HepG2 (cell line): ENCODE measurements around the gene DNM3. TPM values are rescaled to one million over a fixed set of nuclear protein-coding genes. Genes with fewer than 3 reads are reported as not detected.

Experiments
- DNMT3B ChIP-seq: conservative IDR thresholded peaks from 2 replicates; pipeline ENCODE4 v1.6.1; 2016; ENCODE audit warnings: missing biosample characterization, control low read depth
- ELK4 ChIP-seq: sonication (generic); formaldehyde crosslinking; IDR thresholded peaks from 2 replicates; pipeline ENCODE4 v1.9.0; 2021; ENCODE audit warnings: missing genetic modification reagents, borderline replicate concordance
- ERF ChIP-seq: IDR thresholded peaks from 2 replicates; pipeline ENCODE4 v1.6.1; 2018; ENCODE audit warnings: missing biosample characterization, missing genetic modification reagents
- MAZ ChIP-seq, 2 experiments: sonication (generic) in 1 of 2; formaldehyde crosslinking in 1 of 2; IDR thresholded peaks; 2 replicates each; pipeline versions ENCODE4 v1.5.0 to v1.6.1; 2012 to 2020; ENCODE audit warnings: low read depth in 2 of 2, mild to moderate bottlenecking in 2 of 2, borderline replicate concordance in 1 of 2, improper control_type of control experiment in 1 of 2, low read length in 1 of 2, missing genetic modification reagents in 1 of 2, moderate library complexity in 1 of 2
- MEIS1 ChIP-seq: sonication (generic); formaldehyde crosslinking; IDR thresholded peaks from 2 replicates; pipeline ENCODE4 v1.9.0; 2021; ENCODE audit warnings: mild to moderate bottlenecking, missing genetic modification reagents, moderate library complexity, borderline replicate concordance
- SAFB2 ChIP-seq: sonication (generic); formaldehyde crosslinking; IDR thresholded peaks from 2 replicates; pipeline ENCODE4 v1.5.1; 2020; ENCODE audit warnings: missing genetic modification reagents, low read depth, mild to moderate bottlenecking, borderline replicate concordance
- SP4 ChIP-seq: sonication (generic); formaldehyde crosslinking; IDR thresholded peaks from 2 replicates; pipeline ENCODE4 v1.8.1; 2023; ENCODE audit warnings: mild to moderate bottlenecking, missing genetic modification reagents
- ZNF18 ChIP-seq: sonication (generic); formaldehyde crosslinking; IDR thresholded peaks from 2 replicates; pipeline ENCODE4 v1.8.0; 2022; ENCODE audit warnings: mild to moderate bottlenecking, missing genetic modification reagents; ENCODE audit not compliant: insufficient replicate concordance
- ZNF609 ChIP-seq: sonication (generic); formaldehyde crosslinking; IDR thresholded peaks from 2 replicates; pipeline ENCODE4 v1.4.0; 2020; ENCODE audit warnings: mild to moderate bottlenecking, missing genetic modification reagents, borderline replicate concordance
- polyA plus RNA-seq, 8 experiments: library from polyadenylated mRNA; depleted of rRNA in 3 of 8; stranded (reverse) in 7 of 8; unstranded in 1 of 8; fragments of >200 nt; fragmentation: Illumina TruSeq in 4 of 8; extraction: Trizol in 4 of 8; gene quantifications; 2 replicates each; pipeline versions ENCODE4 v1.2.1 to v1.2.3, GENCODE V29; 2011 to 2016; ENCODE audit warnings: low read depth in 4 of 8, missing spikeins in 1 of 8, mixed read lengths in 1 of 8; ENCODE audit not compliant: insufficient read depth in 1 of 8
- total RNA-seq, 5 experiments: library from RNA; depleted of rRNA; stranded (reverse); fragments of >200 nt; fragmentation: Illumina TruSeq; extraction: Trizol; gene quantifications; 2 replicates each; pipeline ENCODE4 v1.2.3, GENCODE V29; 2016; ENCODE audit warnings: low read depth in 1 of 5
- TF ChIP-seq, protein P1 (sequence below): sonication (generic); formaldehyde crosslinking; IDR thresholded peaks from 2 replicates; pipeline ENCODE4 v1.4.0; 2020; ENCODE audit warnings: missing genetic modification reagents, borderline replicate concordance
- TF ChIP-seq, protein P2 (sequence below): sonication (generic); formaldehyde crosslinking; IDR thresholded peaks from 2 replicates; pipeline ENCODE4 v1.4.0; 2020; ENCODE audit warnings: missing genetic modification reagents, borderline replicate concordance

Gene DNM3
- total and polyA plus RNA-seq, 2 of the 13 experiments (the other 11 are each of a cell fraction or from before 2014, with no cell fraction given): 0.05 TPM; not detected in 1

GRCh38 chr1:172269084-172269483, 427.8 kb downstream of the DNM3 start (continued):
- TF ChIP-seq, protein P1, sequence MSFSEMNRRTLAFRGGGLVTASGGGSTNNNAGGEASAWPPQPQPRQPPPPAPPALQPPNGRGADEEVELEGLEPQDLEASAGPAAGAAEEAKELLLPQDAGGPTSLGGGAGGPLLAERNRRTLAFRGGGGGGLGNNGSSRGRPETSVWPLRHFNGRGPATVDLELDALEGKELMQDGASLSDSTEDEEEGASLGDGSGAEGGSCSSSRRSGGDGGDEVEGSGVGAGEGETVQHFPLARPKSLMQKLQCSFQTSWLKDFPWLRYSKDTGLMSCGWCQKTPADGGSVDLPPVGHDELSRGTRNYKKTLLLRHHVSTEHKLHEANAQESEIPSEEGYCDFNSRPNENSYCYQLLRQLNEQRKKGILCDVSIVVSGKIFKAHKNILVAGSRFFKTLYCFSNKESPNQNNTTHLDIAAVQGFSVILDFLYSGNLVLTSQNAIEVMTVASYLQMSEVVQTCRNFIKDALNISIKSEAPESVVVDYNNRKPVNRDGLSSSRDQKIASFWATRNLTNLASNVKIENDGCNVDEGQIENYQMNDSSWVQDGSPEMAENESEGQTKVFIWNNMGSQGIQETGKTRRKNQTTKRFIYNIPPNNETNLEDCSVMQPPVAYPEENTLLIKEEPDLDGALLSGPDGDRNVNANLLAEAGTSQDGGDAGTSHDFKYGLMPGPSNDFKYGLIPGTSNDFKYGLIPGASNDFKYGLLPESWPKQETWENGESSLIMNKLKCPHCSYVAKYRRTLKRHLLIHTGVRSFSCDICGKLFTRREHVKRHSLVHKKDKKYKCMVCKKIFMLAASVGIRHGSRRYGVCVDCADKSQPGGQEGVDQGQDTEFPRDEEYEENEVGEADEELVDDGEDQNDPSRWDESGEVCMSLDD (CRISPR knock-in tag): no peak
- TF ChIP-seq ZNF18 (CRISPR knock-in tag) (no peak), ZNF609 (CRISPR knock-in tag) (peak; percentile 92), MEIS1 (CRISPR knock-in tag) (no peak), ERF (CRISPR knock-in tag) (peak; percentile 43; the same call in 1 of the 2 replicates), SAFB2 (CRISPR knock-in tag) (no peak), SP4 (CRISPR knock-in tag) (no peak), MAZ (IDR thresholded peaks at IDR 0.05; ENCODE audit: borderline replicate concordance, low read depth, low read length) (no peak), MAZ (CRISPR knock-in tag; IDR thresholded peaks at IDR 0.05; ENCODE audit: low read depth) (no peak), ELK4 (no peak), DNMT3B (CRISPR knock-in tag) (no peak)
- TF ChIP-seq, protein P2, sequence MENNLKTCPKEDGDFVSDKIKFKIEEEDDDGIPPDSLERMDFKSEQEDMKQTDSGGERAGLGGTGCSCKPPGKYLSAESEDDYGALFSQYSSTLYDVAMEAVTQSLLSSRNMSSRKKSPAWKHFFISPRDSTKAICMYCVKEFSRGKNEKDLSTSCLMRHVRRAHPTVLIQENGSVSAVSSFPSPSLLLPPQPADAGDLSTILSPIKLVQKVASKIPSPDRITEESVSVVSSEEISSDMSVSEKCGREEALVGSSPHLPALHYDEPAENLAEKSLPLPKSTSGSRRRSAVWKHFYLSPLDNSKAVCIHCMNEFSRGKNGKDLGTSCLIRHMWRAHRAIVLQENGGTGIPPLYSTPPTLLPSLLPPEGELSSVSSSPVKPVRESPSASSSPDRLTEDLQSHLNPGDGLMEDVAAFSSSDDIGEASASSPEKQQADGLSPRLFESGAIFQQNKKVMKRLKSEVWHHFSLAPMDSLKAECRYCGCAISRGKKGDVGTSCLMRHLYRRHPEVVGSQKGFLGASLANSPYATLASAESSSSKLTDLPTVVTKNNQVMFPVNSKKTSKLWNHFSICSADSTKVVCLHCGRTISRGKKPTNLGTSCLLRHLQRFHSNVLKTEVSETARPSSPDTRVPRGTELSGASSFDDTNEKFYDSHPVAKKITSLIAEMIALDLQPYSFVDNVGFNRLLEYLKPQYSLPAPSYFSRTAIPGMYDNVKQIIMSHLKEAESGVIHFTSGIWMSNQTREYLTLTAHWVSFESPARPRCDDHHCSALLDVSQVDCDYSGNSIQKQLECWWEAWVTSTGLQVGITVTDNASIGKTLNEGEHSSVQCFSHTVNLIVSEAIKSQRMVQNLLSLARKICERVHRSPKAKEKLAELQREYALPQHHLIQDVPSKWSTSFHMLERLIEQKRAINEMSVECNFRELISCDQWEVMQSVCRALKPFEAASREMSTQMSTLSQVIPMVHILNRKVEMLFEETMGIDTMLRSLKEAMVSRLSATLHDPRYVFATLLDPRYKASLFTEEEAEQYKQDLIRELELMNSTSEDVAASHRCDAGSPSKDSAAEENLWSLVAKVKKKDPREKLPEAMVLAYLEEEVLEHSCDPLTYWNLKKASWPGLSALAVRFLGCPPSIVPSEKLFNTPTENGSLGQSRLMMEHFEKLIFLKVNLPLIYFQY: no peak
